GM18907 (cell line): Measurements from ENCODE around the gene FKBP15.
"Not testable (repeated sequence)": the region's sequence is repeated elsewhere in the genome, so short reads cannot be mapped to it uniquely, and the experiment has no call there.

ENCODE experiments used
- ATAC-seq: cut with Tn5 transposase; IDR thresholded peaks from one replicate; pipeline ENCODE4 v1.9.1; 2021; ENCODE audit warnings: mild to moderate bottlenecking, moderate library complexity; ENCODE audit not compliant: unreplicated experiment

Gene FKBP15

DNA sequence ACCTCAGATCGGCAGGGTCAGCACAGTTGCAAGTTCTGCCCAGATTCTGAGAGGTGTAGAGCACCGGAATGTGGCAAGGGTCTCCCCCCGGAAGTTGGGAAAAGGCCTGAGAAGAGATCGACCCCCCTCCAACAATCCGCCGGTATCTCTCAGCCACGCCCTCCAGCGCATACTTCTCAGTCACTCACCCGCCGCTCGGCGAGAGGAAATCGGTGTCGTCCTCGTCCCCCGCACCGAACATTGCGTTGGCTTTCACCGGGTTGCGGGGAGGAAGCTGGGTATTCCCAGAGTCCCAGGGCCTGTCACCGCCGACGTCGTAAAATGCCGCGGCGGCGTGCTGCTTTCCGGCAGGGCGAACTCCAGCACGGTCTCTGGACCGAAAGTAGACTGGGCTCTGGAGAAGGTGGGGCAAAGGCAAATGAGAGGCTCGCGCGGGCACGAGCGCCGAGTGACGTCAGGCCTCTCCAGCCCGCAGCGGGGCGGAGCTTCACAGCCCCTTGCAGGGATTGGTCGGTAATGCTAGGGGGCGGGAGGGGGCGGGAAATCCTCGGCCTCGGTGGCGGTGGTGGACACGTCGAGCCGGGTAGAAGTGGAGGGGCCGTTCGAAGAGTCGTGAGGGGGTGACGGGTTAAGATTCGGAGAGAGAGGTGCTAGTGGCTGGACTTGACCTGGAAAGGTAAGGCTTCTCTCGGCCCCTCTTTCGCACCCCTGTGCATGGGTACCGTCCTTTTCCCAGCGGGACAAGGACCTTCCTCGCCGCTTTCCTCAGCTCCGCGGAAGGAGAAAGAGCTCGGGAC is at the start of gene FKBP15, which contains the start of gene SLC31A1:
Gene FKBP15 (minus strand): TSS at position 275 of the 797 bp plus-strand sequence. CDS start 34 bp downstream, at position 241.
Gene SLC31A1 (plus strand): TSS at position 542 of the 797 bp plus-strand sequence. CDS start 34,605 bp downstream, outside the sequence.
- peak; percentile 87 for ATAC-seq

DNA sequence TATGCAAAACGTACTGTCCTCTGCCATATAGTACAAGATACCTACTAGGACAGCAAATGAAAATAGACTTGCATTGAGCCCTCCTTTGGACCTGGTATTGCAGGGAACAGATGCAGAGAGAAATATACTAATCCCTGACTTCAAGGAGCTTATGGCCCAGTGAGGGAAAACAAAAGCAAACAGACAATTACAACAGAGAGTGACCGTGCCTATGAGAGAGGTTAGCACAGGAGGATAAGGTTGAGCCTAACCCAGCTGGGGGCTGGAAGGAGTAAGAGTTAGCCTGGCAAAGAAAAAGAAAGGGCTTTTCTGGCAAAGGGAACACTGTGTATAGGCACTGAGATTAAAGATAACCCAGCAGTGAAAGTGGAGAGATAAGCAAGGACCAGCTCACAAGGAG is 48.8 kb upstream of the FKBP15 start:
- no peak for ATAC-seq

- ATAC-seq, result no peak
These were observed 48.3 kb upstream of the FKBP15 start for GRCh38 chr9:113269355-113269754.

DNA sequence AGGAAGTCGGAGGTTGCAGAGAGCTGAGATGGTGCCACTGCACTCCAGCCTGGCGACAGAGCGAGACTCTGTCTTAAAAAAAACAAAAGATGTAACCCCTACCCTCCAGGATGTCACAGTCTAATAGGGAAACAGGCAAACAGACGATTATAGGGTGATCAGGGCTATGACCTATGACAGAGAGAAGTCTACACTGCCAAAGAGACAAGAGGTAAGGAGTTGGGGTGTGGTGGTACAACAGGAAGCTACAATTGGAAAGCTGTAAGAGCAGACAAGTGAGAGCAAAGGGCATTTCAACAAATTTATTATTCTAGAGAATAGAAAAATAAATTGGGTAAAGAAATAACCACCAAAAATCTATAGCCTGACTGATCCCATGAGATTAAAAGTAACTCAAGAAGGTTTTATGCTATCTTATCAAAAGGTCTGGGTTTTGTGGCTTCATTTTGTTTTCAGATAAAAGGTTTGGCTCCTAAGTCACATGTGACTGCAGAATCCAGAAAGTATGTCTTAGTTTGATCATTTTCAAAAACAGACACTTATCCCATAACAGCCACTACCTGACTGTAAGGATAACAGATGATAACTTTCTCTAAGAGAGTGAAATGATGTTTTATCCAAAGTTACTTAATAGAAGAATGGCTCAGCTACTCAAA is 47.0 kb upstream of the FKBP15 start:
- no peak for ATAC-seq

DNA sequence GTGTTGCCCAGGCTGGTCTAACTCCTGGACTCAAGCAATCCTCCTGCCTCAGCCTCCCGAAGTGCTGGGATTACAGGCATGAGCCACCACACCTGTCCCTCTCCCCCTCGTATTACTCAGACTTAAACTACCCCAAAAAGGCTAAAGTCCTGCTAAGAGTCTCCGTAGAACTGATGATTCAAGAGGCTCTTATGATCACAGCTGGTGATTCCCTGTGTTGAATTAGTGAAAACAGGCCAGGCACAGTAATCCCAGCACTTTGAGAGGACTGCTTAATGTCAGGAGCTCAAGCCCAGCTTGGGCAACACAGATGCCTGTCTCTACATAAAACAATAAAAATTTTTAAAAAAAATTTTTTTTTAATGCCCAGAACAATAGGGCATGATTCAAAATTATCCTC is 45.1 kb upstream of the FKBP15 start:
- ATAC-seq, result no peak

DNA sequence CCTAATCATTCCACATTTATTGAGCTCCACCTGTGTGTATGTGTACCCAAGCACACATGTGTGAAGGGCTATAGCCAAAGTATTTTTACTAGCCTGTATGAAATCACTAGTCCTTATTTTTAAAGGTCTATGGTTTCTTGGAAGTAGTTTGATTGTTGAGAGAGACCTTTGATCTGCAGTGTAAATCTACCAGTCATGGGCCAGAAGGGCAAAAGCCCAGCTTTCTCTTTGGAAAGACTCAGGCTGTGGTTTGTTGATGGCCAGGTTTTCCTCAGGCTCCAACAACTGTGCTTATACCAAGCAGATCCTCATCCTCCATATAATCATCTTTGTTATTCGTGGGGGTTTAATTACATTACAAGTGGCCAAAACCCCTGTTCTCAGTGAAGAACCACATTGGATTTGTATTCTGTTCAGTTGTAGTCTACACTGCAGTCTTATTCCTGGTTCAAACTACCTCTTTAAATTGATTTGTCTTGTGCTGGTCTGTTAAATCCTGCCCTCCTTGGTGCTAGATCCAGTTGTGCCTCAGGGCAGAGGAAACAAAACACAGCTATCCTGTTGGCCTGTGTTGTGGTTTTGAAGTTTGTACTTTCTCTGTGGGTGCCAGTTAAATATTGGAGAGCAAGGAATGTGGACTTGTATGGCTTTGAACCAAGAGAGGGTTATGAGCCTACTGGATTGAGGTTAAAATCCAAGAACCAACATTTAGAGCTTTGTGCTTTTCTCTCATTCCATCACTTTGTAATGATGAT is 41.0 kb upstream of the FKBP15 start:
- no peak for ATAC-seq

DNA sequence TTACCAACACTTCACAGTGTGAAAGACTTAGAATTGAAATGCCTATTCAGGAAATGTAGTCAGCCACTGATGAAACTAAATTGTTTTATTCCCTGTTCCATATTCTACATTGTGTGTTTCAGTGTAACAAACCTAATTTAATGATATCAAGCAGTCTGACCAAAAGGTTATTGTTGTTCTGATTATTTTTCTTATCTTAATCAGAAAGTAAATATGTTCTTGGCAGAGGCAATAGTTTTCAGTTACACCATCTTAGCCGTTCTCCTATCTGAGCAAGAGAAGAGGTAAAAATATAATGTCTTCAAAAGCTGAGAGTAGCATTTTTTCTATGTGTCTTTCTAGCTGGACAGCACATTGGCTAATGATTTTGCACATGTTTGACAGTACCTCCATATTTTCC is 37.2 kb upstream of the FKBP15 start:
- no peak for ATAC-seq

DNA sequence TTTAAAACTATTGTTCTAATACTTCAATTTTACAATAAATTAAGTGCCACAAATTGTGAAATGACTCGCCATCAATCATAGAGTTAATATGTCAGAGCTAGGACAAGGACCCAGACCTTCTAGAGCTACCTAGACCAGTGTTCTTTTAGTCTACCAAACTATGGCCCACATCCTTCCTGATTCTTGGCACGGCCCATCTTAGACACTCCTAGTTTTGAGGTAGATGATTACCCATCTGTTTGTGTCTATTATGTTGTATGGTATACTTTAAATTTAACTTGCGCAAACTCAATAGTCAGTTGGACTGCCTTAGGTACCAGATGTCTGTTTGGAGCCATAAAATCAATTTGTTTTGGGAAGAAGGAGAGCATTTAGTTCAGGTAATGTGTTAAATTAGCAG is 36.8 kb upstream of the FKBP15 start:
- no peak for ATAC-seq

DNA sequence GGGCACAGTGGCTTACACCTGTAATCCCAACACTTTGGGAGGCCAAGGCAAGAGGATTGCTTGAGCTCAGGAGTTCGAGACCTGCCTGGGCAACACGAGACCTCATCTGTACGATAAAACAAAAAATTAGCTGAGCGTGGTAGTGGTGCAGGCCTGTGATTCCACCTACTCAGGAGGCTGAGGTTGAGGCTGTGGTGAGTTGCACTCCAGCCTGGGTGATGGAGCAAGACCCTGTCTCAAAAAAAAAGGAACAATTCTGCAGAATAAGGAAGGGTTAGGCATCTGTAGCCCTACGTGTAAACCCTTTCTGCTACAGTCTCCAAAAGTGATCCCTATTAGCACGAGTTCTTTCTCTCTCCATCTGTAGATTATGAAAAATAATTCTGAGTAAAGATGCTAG is 34.4 kb upstream of the FKBP15 start:
- ATAC-seq, result no peak

DNA sequence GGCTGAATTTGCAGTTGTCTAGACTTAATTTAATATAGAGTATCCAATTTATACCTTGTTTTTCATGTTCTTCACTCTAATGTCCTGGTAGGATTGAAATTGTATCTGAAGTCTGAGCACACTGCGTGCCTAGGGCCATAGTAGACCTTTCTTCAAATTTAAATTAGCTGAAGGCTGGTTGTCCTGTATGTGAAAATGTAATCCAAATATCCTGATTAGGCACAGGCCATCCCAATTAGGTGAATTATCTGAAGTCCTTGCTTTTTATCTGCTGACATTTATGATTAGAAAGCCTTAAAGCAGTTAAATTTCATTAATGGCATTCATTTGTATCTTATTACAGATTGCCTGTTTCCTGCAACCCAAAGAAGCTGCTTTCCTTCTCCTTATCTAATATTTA is 33.9 kb upstream of the FKBP15 start:
- no peak for ATAC-seq

GRCh38 chr9:113250807-113251206 is 29.7 kb upstream of the FKBP15 start:
- no peak for ATAC-seq

GRCh38 chr9:113249661-113250060 is 28.6 kb upstream of the FKBP15 start:
- not testable (repeated sequence) for ATAC-seq

DNA sequence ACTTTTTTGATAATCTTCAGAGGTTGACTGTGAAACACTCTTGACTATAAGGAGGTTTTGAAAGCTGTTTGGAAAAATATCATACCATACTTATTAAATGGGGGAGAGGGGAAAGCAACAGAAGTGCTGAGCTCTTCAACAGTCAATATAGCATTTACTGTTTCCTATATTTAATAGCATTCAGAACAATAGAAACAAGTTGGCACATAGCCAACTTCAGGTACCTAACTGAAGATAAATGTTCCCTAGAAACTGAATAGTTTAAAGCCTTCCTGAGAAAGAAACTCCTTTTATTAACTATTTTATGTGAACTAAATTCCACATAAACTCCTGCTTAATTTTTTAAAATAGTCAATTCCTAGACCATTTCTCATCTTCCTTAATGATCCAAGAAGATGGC is 26.6 kb upstream of the FKBP15 start:
- ATAC-seq, result no peak

GRCh38 chr9:113246928-113247327 is 25.9 kb upstream of the FKBP15 start:
- ATAC-seq, result no peak

GRCh38 chr9:113245894-113246293 is 24.8 kb upstream of the FKBP15 start:
- ATAC-seq, result no peak

- ATAC-seq, result no peak
These were observed 23.5 kb upstream of the FKBP15 start for GRCh38 chr9:113244556-113244955.

GRCh38 chr9:113241161-113241560 is 20.1 kb upstream of the FKBP15 start:
- ATAC-seq, result no peak

GRCh38 chr9:113238859-113239232 is 17.8 kb upstream of the FKBP15 start:
- no peak for ATAC-seq

GRCh38 chr9:113238202-113238858 is 17.3 kb upstream of the FKBP15 start:
- no peak for ATAC-seq

DNA sequence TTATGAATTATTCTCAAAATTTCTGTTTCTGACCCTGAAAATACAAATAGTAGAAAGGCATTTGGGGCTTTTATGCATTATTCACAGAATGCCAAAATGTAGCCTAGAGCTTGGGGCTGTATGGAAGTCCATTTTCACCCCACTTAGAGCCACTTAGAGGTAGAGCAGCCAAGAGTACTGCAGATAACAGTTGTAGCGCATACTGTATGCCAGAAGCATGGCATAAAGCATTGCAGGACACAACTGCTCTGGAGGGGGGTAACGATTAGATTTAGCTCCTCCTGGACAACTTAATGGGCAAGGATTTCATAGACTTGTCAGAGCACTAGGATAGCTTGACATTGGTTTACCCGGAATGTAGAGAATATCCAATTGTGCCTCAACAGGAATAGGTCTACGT is 15.9 kb upstream of the FKBP15 start:
- ATAC-seq, result no peak

DNA sequence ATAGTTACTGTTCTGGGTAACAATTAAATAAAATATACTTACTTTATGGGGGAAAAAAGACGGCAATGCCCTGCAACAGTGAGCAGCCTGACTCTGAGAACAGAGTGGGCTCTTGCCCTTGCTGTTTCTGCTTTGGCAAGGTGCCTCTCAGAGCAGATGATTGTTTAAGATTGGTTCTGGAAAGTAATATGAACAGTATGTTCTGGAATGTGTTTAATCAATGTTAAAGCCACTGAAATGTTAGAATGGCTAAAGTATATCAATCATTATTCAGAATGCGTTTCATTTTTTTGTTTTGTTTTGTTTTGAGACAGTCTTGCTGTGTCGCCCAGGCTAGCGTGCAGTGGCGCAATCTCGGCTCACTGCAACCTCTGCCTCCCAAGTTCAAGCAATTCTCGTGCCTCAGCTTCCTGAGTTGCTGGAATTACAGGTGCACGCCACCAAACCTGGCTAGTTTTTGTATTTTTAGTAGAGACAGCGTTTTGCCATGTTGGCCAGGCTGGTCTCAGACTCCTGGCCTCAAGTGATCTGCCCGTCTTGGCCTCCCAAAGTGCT is 14.7 kb upstream of the FKBP15 start:
- not testable (repeated sequence) for ATAC-seq
